AG04449 (cell line): ENCODE data around the gene SAC3D1.
"Not testable (repeated sequence)": the region's sequence is repeated elsewhere in the genome, so short reads cannot be mapped to it uniquely, and the experiment has no call there.

Experiments used
- CTCF ChIA-PET: fragments of 350-600 bp; formaldehyde crosslinking; extraction: SDS; loops from one replicate; lab custom pipeline; 2021; ENCODE audit warnings: antibody characterized with exemption; lab: Yijun Ruan, JAX
- POLR2A ChIA-PET: fragments of 400-600, 350-600 bp; formaldehyde crosslinking; extraction: SDS; loops from one replicate; lab custom pipeline; 2020; ENCODE audit warnings: antibody characterized with exemption, inconsistent platforms; lab: Yijun Ruan, JAX
- DNase-seq: peaks from one replicate; pipeline ENCODE4 v3.0.0-alpha.2; 2010; ENCODE audit warnings: low read depth, low spot score
- H3K4me3 ChIP-seq: 2 replicates; pipeline ENCODE4 v1.5.1; 2011; ENCODE audit warnings: low read depth, mild to moderate bottlenecking, control low read depth, low read length
- CTCF ChIP-seq: IDR thresholded peaks from one replicate; pipeline ENCODE4 v1.5.1; 2011; ENCODE audit warnings: mild to moderate bottlenecking, moderate library complexity, low read length, control low read depth, inconsistent platforms; ENCODE audit not compliant: insufficient read depth; ENCODE audit errors: missing control alignments

SAC3D1 gene

GRCh38 chr11:65017937-65018336, 23.1 kb upstream of the SAC3D1 start:
- ChIA-PET CTCF (interaction anchor here (0.9 to 9.4 kb wide), 2 partner anchors 11 kb away, joined by 3 to 140 read pairs; partner anchors contain the start of gene SNX15), POLR2A (interaction anchor here (0.7 kb wide), 1 partner anchor 24 kb away, joined by 3 read pairs; no protein-coding TSS in a partner anchor)
- no peak for DNase-seq
- no peak for TF ChIP-seq CTCF
- H3K4me3 ChIP-seq: no peak overlapping the region

- ChIA-PET POLR2A (no interaction called here), CTCF (no interaction called here)
- no peak overlapping the region for H3K4me3 ChIP-seq
- TF ChIP-seq CTCF: no peak
- no peak for DNase-seq
Measured at GRCh38 chr11:65019824-65020223, 21.2 kb upstream of the SAC3D1 start.

GRCh38 chr11:65021003-65021402, 20.0 kb upstream of the SAC3D1 start:
- CTCF ChIA-PET: no interaction called here
- H3K4me3 ChIP-seq: no peak overlapping the region
- POLR2A ChIA-PET: no interaction called here
- no peak for TF ChIP-seq CTCF
- no peak for DNase-seq

GRCh38 chr11:65021509-65021908, 19.5 kb upstream of the SAC3D1 start:
- no peak overlapping the region for H3K4me3 ChIP-seq
- ChIA-PET CTCF (interaction anchor here (1.7 kb wide), 1 partner anchor 8 kb away, joined by 13 read pairs; the partner anchor contains the start of gene ARL2), POLR2A (interaction anchor here (0.7 kb wide), 1 partner anchor 37 kb away, joined by 3 read pairs; no protein-coding TSS in a partner anchor)
- no peak for DNase-seq
- no peak for TF ChIP-seq CTCF

- CTCF ChIA-PET: interaction anchor here (10.5 kb wide), 1 partner anchor 10 kb away, joined by 140 read pairs; the partner anchor contains the start of gene ARL2
- H3K4me3 ChIP-seq, POLR2A ChIA-PET, DNase-seq: not testable (repeated sequence)
Measured at GRCh38 chr11:65023502-65023901, 17.5 kb upstream of the SAC3D1 start.

GRCh38 chr11:65026810-65027209, 14.2 kb upstream of the SAC3D1 start:
- no peak for DNase-seq
- POLR2A ChIA-PET: interaction anchor here (0.6 to 2.0 kb wide), 2 partner anchors 13 to 90 kb away, joined by 3 to 13 read pairs; partner anchors contain the start of gene ARL2
- CTCF ChIA-PET: interaction anchor here (0.6 to 10.5 kb wide), 11 partner anchors 9 to 216 kb away, joined by 3 to 140 read pairs (median 3); partner anchors contain the start of genes ARL2, MEN1, SAC3D1 and TM7SF2
- H3K4me3 ChIP-seq: peak overlapping the region; percentile 87
- no peak for TF ChIP-seq CTCF
